CD14-positive monocyte (primary cell): Measurements from ENCODE around the gene SYP. TPM values are rescaled to one million over a fixed set of nuclear protein-coding genes. Genes with fewer than 3 reads are reported as not detected.
A peak's percentile ranks its signal among the peaks of the same experiment; 100 is the strongest.

Experiments
- DNase-seq, 3 donors: peaks; one replicate each; pipeline ENCODE4 v3.0.0-alpha.2; 2011 to 2022
- H2AFZ ChIP-seq: 2 replicates; pipeline ENCODE4 v1.6.0; 2012; ENCODE audit warnings: mild to moderate bottlenecking, low read depth, low read length, inconsistent platforms; ENCODE audit not compliant: insufficient read depth, poor library complexity, severe bottlenecking
- H3K27ac ChIP-seq, 2 donors: 1 replicate in 1 of 2; 2 replicates in 1 of 2; pipeline ENCODE4 v1.5.1; 2012 to 2013; ENCODE audit warnings: low read length in 2 of 2, control low read depth in 1 of 2, inconsistent platforms in 1 of 2, low read depth in 1 of 2, mild to moderate bottlenecking in 1 of 2
- H3K27me3 ChIP-seq, 2 donors: one replicate each; pipeline versions ENCODE4 v1.6.0 to v1.6.1; 2011 to 2013; ENCODE audit warnings: low read length in 2 of 2; ENCODE audit not compliant: control insufficient read depth in 2 of 2, insufficient read depth in 2 of 2
- H3K36me3 ChIP-seq, 2 donors: replicated peaks in 1 of 2; 1 replicate in 1 of 2; 2 replicates in 1 of 2; pipeline versions ENCODE4 v1.5.1 to v1.6.1; 2012 to 2013; ENCODE audit warnings: low read length in 2 of 2, control low read depth in 1 of 2, inconsistent platforms in 1 of 2, mild to moderate bottlenecking in 1 of 2; ENCODE audit not compliant: insufficient read depth in 2 of 2, control insufficient read depth in 1 of 2
- H3K4me1 ChIP-seq, 2 donors: 1 replicate in 1 of 2; 2 replicates in 1 of 2; pipeline versions ENCODE4 v1.5.1 to v1.6.1; 2012 to 2013; ENCODE audit warnings: low read length in 2 of 2, control low read depth in 1 of 2, inconsistent platforms in 1 of 2, mild to moderate bottlenecking in 1 of 2, moderate library complexity in 1 of 2; ENCODE audit not compliant: insufficient read depth in 2 of 2, control insufficient read depth in 1 of 2
- H3K4me2 ChIP-seq: replicated peaks from 2 replicates; pipeline ENCODE3; 2012; ENCODE audit warnings: low read length, moderate library complexity, mild to moderate bottlenecking; ENCODE audit not compliant: poor library complexity, severe bottlenecking; ENCODE audit errors: extremely low read depth
- H3K4me3 ChIP-seq, 3 experiments: fragments of 200-600 bp in 1 of 3; sonication (generic) in 1 of 3; replicated peaks in 1 of 3; 1 replicate in 2 of 3; 2 replicates in 1 of 3; pipeline ENCODE4 v1.5.1; 2011 to 2013; ENCODE audit warnings: low read length in 3 of 3, mild to moderate bottlenecking in 3 of 3, control low read depth in 2 of 3, low read depth in 2 of 3, inconsistent platforms in 1 of 3, moderate library complexity in 1 of 3
- H3K79me2 ChIP-seq: 2 replicates; pipeline ENCODE4 v1.6.0; 2012; ENCODE audit warnings: mild to moderate bottlenecking, control low read depth, inconsistent platforms, low read length, moderate library complexity; ENCODE audit not compliant: insufficient read depth
- H3K9ac ChIP-seq: 2 replicates; pipeline ENCODE4 v1.6.0; 2017; ENCODE audit warnings: low read length, mild to moderate bottlenecking; ENCODE audit not compliant: insufficient read depth, poor library complexity, severe bottlenecking
- H3K9me3 ChIP-seq, 2 donors: replicated peaks in 1 of 2; 1 replicate in 1 of 2; 2 replicates in 1 of 2; pipeline versions ENCODE4 v1.5.1 to v1.6.1; 2012 to 2013; ENCODE audit warnings: low read length in 2 of 2, control low read depth in 1 of 2; ENCODE audit not compliant: control insufficient read depth in 1 of 2, insufficient read depth in 1 of 2
- H4K20me1 ChIP-seq: 2 replicates; pipeline ENCODE4 v1.6.0; 2012; ENCODE audit warnings: mild to moderate bottlenecking, low read length, control low read depth, moderate library complexity; ENCODE audit not compliant: insufficient read depth
- H3K27ac Mint-ChIP-seq, 7 donors: one replicate each; pipeline ENCODE4 v1.8.0; 2020; ENCODE audit warnings: mild to moderate bottlenecking in 7 of 7, mixed read lengths in 7 of 7, moderate library complexity in 6 of 7, inconsistent platforms in 2 of 7
- H3K27me3 Mint-ChIP-seq, 3 donors: one replicate each; pipeline ENCODE4 v1.8.0; 2021 to 2022; ENCODE audit warnings: low read depth in 3 of 3, mild to moderate bottlenecking in 3 of 3, mixed read lengths in 3 of 3, moderate library complexity in 3 of 3, inconsistent platforms in 1 of 3
- H3K36me3 Mint-ChIP-seq, 2 donors: one replicate each; pipeline ENCODE4 v1.8.0; 2020; ENCODE audit warnings: mixed read lengths in 2 of 2, inconsistent platforms in 1 of 2, mild to moderate bottlenecking in 1 of 2
- H3K4me1 Mint-ChIP-seq: one replicate; pipeline ENCODE4 v1.8.0; 2020; ENCODE audit warnings: mild to moderate bottlenecking, mixed read lengths
- H3K4me3 Mint-ChIP-seq, 2 donors: one replicate each; pipeline ENCODE4 v1.8.0; 2020; ENCODE audit warnings: mild to moderate bottlenecking in 2 of 2, mixed read lengths in 2 of 2, moderate library complexity in 1 of 2
- H3K9me3 Mint-ChIP-seq, 7 donors: one replicate each; pipeline ENCODE4 v1.8.0; 2020 to 2022; ENCODE audit warnings: mixed read lengths in 7 of 7, mild to moderate bottlenecking in 6 of 7, moderate library complexity in 6 of 7, inconsistent platforms in 2 of 7
- CTCF ChIP-seq: fragments of 200-600 bp; IDR thresholded peaks from one replicate; pipeline ENCODE4 v1.8.0; 2022; ENCODE audit warnings: antibody characterized with exemption, mild to moderate bottlenecking
- WGBS: methylation state at CpG from one replicate; pipeline ENCODE4 v1.1.5; 2013; ENCODE audit warnings: missing lambda C conversion rate; ENCODE audit not compliant: insufficient coverage; 5-methylcytosine and 5-hydroxymethylcytosine counted together
- intact Hi-C, 2 donors: fragments of 100-400 bp; cut with micrococcal nuclease; formaldehyde crosslinking; loops; one replicate each; pipeline versions ENCODE4 v1.15.0 to v1.15.1; 2023
- polyA plus RNA-seq, 3 donors: library from polyadenylated mRNA; depleted of rRNA in 1 of 3; unstranded in 2 of 3; stranded (reverse) in 1 of 3; fragments of 300-500 nt in 2 of 3; fragments of >200 nt in 1 of 3; fragmentation: Illumina TruSeq in 2 of 3; gene quantifications; 1 replicate in 2 of 3; 2 replicates in 1 of 3; pipeline ENCODE4 v1.2.3, GENCODE V29; 2012 to 2021

The SYP gene
- polyA plus RNA-seq, 3 donors, result 0.27 to 0.69 (median 0.68) TPM

GRCh38 chrX:49184294-49185281, 15.4 kb downstream of the SYP start:
- 5% methylated on average over 19 of the region's 46 CpGs for WGBS
- H3K27ac Mint-ChIP-seq, result peak overlapping the region; percentile 38 to 91 (median 81)
- peaks cover 25 to 29% of the 10 kb centered on the region in 2 donors for H3K36me3 Mint-ChIP-seq
- H3K9me3 Mint-ChIP-seq, result peaks cover 0 to 19% (median 0%) of the 10 kb centered on the region in 7 donors
- Histone ChIP-seq H3K4me3 (peak overlapping the region; percentile 20 to 79 (median 69)), H3K36me3 (peaks cover 18 to 30% of the 10 kb centered on the region in 2 donors), H3K9me3 (no peaks in the 10 kb centered on the region), H3K9ac (peak overlapping the region; percentile 36), H3K27me3 (no peaks in the 10 kb centered on the region), H3K4me2 (peak overlapping the region; percentile 82), H3K79me2 (peaks cover 13% of the 10 kb centered on the region), H3K27ac (peak overlapping the region; percentile 6 to 30), H2AFZ (peak overlapping the region; percentile 33), H3K4me1 (peaks cover 25 to 43% of the 10 kb centered on the region in 2 donors), H4K20me1 (peaks cover 8% of the 10 kb centered on the region)
- peaks cover 39% of the 10 kb centered on the region for H3K4me1 Mint-ChIP-seq
- DNase-seq, result peak; percentile 22 to 47 (median 31)
- intact Hi-C loops, result no loop called here
- peaks cover 0 to 12% (median 0%) of the 10 kb centered on the region in 3 donors for H3K27me3 Mint-ChIP-seq
- TF ChIP-seq CTCF, result no peak
- H3K4me3 Mint-ChIP-seq, result peak overlapping the region; percentile 76 to 88

GRCh38 chrX:49183701-49184281, 16.2 kb downstream of the SYP start:
- Mint-ChIP-seq H3K4me3 (peak overlapping the region; percentile 76 to 88), H3K4me1 (peaks cover 32% of the 10 kb centered on the region), H3K27me3 (peaks cover 0 to 12% (median 0%) of the 10 kb centered on the region in 3 donors), H3K27ac (peak overlapping the region in 2 of 7 donors; percentile 65 to 66), H3K9me3 (peaks cover 0 to 19% (median 0%) of the 10 kb centered on the region in 7 donors), H3K36me3 (peaks cover 33 to 37% of the 10 kb centered on the region in 2 donors)
- Histone ChIP-seq H3K9ac (no peak overlapping the region), H3K4me2 (peak overlapping the region; percentile 82), H3K9me3 (no peaks in the 10 kb centered on the region), H3K36me3 (peaks cover 26 to 38% of the 10 kb centered on the region in 2 donors), H3K27me3 (no peaks in the 10 kb centered on the region), H3K4me3 (peak overlapping the region in 1 of 3 experiments; percentile 79), H3K4me1 (peaks cover 25 to 36% of the 10 kb centered on the region in 2 donors), H3K27ac (no peak overlapping the region), H2AFZ (no peak overlapping the region), H4K20me1 (peaks cover 8% of the 10 kb centered on the region), H3K79me2 (peaks cover 13% of the 10 kb centered on the region)
- intact Hi-C loops, result no loop called here
- 100% methylated on average over 10 of the region's 18 CpGs for WGBS
- no peak for DNase-seq
- no peak for TF ChIP-seq CTCF
